ENCODE results near the gene KIAA1614.

KIAA1614 gene

DNA sequence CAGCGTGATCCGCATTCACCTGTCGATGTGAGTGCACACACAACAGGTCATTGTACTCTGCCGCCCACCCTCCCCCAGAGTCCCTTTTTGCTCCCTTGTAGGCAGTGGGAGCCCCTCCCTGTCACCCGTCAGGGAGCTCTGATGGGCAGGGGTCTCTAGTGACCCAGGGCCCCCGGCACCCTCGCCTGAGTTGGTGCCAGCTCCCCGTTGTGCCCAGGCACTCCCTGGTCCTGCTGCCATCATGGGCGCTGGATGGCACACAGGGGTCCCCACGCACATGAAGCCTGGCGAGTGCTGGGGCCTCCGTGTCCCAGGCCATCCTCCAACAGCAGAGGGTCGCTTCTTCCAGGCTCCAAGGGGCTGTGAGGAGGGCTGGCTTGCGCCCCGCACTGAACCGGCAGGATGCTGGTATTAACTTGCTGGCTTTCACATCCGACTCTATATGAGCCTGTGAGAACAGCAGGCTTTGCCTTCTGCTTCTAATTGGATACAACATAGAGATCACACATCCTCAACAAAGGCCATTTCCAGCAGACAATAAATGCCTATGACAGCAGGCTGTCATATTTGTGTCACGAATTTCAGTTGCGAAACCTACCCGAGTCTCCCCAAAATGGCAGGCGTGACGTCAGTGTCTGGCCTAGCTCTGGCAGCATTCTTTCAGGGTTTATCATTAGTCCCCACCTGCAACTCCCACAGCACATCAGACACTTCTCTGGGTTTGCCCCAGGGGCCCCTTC is 35.4 kb downstream of the KIAA1614 start:
- ChIA-PET POLR2A (no interaction called here), CTCF (interaction anchor here (0.9 kb wide), 1 partner anchor 15 kb away, joined by 3 read pairs; no protein-coding TSS in a partner anchor)
- no peak for DNase-seq
- WGBS (ENCODE audit: insufficient coverage): 99% methylated on average over 10 of the region's 22 CpGs
- Histone ChIP-seq H3K4me1 (ENCODE audit: control extremely low read depth in 1 of 4, control insufficient read depth in 4 of 4, insufficient read depth in 4 of 4, low read length in 3 of 4) (no peaks in the 10 kb centered on the region), H3K4me3 (ENCODE audit: control insufficient read depth in 1 of 7, extremely low read depth in 1 of 7, insufficient read depth in 4 of 7, low read depth in 2 of 7, low read length in 6 of 7) (no peak overlapping the region), H3K27ac (ENCODE audit: insufficient read depth in 1 of 2, low read depth in 1 of 2, low read length in 2 of 2, poor library complexity in 1 of 2, severe bottlenecking in 2 of 2) (no peak overlapping the region), H3K36me3 (ENCODE audit: control insufficient read depth in 4 of 4, insufficient read depth in 4 of 4, low read length in 3 of 4) (peaks cover 2 to 27% (median 7%) of the 10 kb centered on the region in 4 experiments), H3K9me3 (ENCODE audit: control extremely low read depth in 1 of 5, control insufficient read depth in 4 of 5, insufficient read depth in 2 of 5, low read depth in 1 of 5, low read length in 4 of 5) (peaks cover 0 to 43% (median 2%) of the 10 kb centered on the region in 5 experiments), H3K27me3 (replicated peaks in 2 of 5; ENCODE audit: control insufficient read depth in 4 of 5, insufficient read depth in 5 of 5, low read length in 4 of 5) (no peaks in the 10 kb centered on the region)

DNA sequence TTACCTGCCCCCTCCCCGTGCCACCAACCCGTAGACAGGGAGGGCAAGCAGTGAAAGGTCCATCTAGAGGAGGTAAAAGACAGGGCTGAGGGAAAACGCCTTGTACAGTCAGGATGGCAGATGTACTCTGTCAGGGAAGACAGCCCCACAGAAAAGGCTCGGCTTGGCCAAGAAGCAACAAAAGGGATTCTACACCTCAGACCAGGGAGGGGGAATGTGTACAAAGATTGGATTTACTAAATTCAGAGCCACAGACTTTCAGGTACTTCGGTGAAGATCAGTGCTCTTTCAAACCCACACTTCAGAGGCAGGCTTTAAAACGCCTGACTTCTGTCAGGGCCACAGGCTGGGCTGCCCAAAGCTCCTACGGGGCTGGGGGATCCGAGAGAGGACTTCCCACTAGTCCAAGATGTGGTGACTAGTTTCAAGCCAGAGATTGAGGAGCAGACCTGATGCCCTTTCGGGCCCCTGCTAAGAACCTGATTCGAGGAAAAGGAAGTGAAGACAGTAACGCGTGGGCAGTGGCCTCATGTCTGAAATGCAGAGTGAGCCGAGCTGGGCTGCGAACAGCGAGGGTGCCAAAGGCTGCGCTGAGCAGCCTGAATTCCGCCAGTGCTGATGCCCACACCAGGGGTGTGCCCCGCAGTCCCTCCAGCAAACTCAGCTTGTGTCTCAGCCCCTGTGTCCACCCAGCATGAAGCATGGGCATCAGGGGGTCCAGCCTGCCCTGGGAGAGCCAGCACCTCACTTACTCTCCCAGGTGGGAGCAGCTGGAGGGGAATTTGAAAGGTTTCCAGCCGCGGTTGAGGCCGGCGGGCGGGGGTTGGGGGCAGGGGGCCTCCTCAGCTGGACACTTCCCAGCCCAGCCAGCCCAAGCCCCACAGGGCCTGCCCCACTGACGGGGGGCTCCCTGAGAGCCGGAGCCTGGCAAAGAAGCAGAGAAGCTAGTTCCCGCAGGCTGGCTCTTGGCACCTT is 36.2 kb downstream of the KIAA1614 start:
- DNase-seq: no peak
- Histone ChIP-seq H3K27me3 (replicated peaks in 2 of 5; ENCODE audit: control insufficient read depth in 4 of 5, insufficient read depth in 5 of 5, low read length in 4 of 5) (no peaks in the 10 kb centered on the region), H3K36me3 (ENCODE audit: control insufficient read depth in 4 of 4, insufficient read depth in 4 of 4, low read length in 3 of 4) (peaks cover 2 to 27% (median 7%) of the 10 kb centered on the region in 4 experiments), H3K9me3 (ENCODE audit: control extremely low read depth in 1 of 5, control insufficient read depth in 4 of 5, insufficient read depth in 2 of 5, low read depth in 1 of 5, low read length in 4 of 5) (peaks cover 0 to 43% (median 2%) of the 10 kb centered on the region in 5 experiments), H3K4me1 (ENCODE audit: control extremely low read depth in 1 of 4, control insufficient read depth in 4 of 4, insufficient read depth in 4 of 4, low read length in 3 of 4) (peaks cover 0 to 8% (median 3%) of the 10 kb centered on the region in 4 experiments), H3K27ac (ENCODE audit: insufficient read depth in 1 of 2, low read depth in 1 of 2, low read length in 2 of 2, poor library complexity in 1 of 2, severe bottlenecking in 2 of 2) (no peak overlapping the region), H3K4me3 (ENCODE audit: control insufficient read depth in 1 of 7, extremely low read depth in 1 of 7, insufficient read depth in 4 of 7, low read depth in 2 of 7, low read length in 6 of 7) (no peak overlapping the region)
- ChIA-PET POLR2A (no interaction called here), CTCF (no interaction called here)
- WGBS (ENCODE audit: insufficient coverage): 91% methylated on average over 23 of the region's 26 CpGs

DNA sequence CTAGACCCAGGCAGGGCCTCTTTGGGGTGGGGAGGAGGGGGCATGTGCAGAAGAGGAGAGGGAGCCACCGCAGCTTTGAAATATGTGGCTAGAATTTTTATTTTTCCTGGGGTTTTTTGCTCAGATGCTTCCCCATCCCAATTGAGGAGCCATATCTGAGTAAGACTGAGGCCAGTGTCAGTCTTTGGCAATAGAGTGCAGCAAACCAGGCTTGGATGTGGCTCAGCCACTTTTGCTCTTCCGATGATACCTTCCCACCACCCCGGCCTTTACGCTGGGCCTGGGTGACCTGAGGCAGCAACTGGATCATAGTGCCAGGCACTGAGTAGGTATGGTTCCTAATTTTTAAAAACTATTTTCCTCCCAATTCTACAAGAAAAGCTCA is 36.9 kb downstream of the KIAA1614 start:
- 100% methylated on average over 4 of the region's 4 CpGs for WGBS (ENCODE audit: insufficient coverage)
- Histone ChIP-seq H3K4me1 (ENCODE audit: control extremely low read depth in 1 of 4, control insufficient read depth in 4 of 4, insufficient read depth in 4 of 4, low read length in 3 of 4) (peaks cover 0 to 14% (median 6%) of the 10 kb centered on the region in 4 experiments), H3K36me3 (ENCODE audit: control insufficient read depth in 4 of 4, insufficient read depth in 4 of 4, low read length in 3 of 4) (peaks cover 2 to 27% (median 7%) of the 10 kb centered on the region in 4 experiments), H3K27me3 (replicated peaks in 2 of 5; ENCODE audit: control insufficient read depth in 4 of 5, insufficient read depth in 5 of 5, low read length in 4 of 5) (no peaks in the 10 kb centered on the region), H3K27ac (ENCODE audit: insufficient read depth in 1 of 2, low read depth in 1 of 2, low read length in 2 of 2, poor library complexity in 1 of 2, severe bottlenecking in 2 of 2) (no peak overlapping the region), H3K4me3 (ENCODE audit: control insufficient read depth in 1 of 7, extremely low read depth in 1 of 7, insufficient read depth in 4 of 7, low read depth in 2 of 7, low read length in 6 of 7) (no peak overlapping the region), H3K9me3 (ENCODE audit: control extremely low read depth in 1 of 5, control insufficient read depth in 4 of 5, insufficient read depth in 2 of 5, low read depth in 1 of 5, low read length in 4 of 5) (peaks cover 0 to 40% (median 2%) of the 10 kb centered on the region in 5 experiments)
- ChIA-PET POLR2A (no interaction called here), CTCF (interaction anchor here (0.6 kb wide), 1 partner anchor 109 kb away, joined by 3 read pairs; no protein-coding TSS in a partner anchor)
- no peak for DNase-seq

DNA sequence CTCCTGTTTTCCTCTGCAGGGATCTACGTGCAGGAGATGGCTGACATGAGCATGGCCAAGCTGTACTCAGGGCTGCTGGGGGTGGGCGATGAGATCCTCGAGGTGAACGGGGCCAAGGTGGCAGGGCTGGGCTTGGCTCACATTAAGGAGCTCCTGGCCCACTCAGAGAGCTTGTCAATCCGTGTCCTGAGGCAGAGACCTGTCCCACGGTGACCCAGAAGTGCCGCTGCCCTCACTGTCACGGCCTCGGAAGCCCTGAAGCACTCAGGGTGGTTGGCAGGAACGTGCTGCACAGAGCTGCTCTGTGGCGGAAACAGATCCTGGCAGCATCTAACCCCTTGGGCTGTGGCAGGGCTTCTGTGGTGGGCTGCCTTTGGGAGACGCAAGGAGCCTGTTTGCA is 37.6 kb downstream of the KIAA1614 start:
- 97% methylated on average over 12 of the region's 12 CpGs for WGBS (ENCODE audit: insufficient coverage)
- POLR2A ChIA-PET: no interaction called here

GRCh38 chr1:180951186-180951745 is 38.6 kb downstream of the KIAA1614 start:
- no peaks in the 10 kb centered on the region for H3K27me3 ChIP-seq (replicated peaks in 2 of 5; ENCODE audit: control insufficient read depth in 4 of 5, insufficient read depth in 5 of 5, low read length in 4 of 5)
- ChIA-PET POLR2A (no interaction called here), CTCF (interaction anchor here (1.0 kb wide), 1 partner anchor 15 kb away, joined by 3 read pairs; no protein-coding TSS in a partner anchor)
- peaks cover 0 to 25% (median 1%) of the 10 kb centered on the region in 5 experiments for H3K9me3 ChIP-seq (ENCODE audit: control extremely low read depth in 1 of 5, control insufficient read depth in 4 of 5, insufficient read depth in 2 of 5, low read depth in 1 of 5, low read length in 4 of 5)
- peaks cover 0 to 15% (median 6%) of the 10 kb centered on the region in 4 experiments for H3K4me1 ChIP-seq (ENCODE audit: control extremely low read depth in 1 of 4, control insufficient read depth in 4 of 4, insufficient read depth in 4 of 4, low read length in 3 of 4)
- 98% methylated on average over 11 of the region's 11 CpGs for WGBS (ENCODE audit: insufficient coverage)
- no peak overlapping the region for H3K27ac ChIP-seq (ENCODE audit: insufficient read depth in 1 of 2, low read depth in 1 of 2, low read length in 2 of 2, poor library complexity in 1 of 2, severe bottlenecking in 2 of 2)
- no peak for DNase-seq
- no peak overlapping the region for H3K4me3 ChIP-seq (ENCODE audit: control insufficient read depth in 1 of 7, extremely low read depth in 1 of 7, insufficient read depth in 4 of 7, low read depth in 2 of 7, low read length in 6 of 7)
- H3K36me3 ChIP-seq (ENCODE audit: control insufficient read depth in 4 of 4, insufficient read depth in 4 of 4, low read length in 3 of 4): peaks cover 2 to 39% (median 5%) of the 10 kb centered on the region in 4 experiments

More for the DNA sequence above, 37.6 kb downstream of the KIAA1614 start:
- H3K4me3 ChIP-seq (ENCODE audit: control insufficient read depth in 1 of 7, extremely low read depth in 1 of 7, insufficient read depth in 4 of 7, low read depth in 2 of 7, low read length in 6 of 7): no peak overlapping the region
- DNase-seq: no peak
- peaks cover 0 to 15% (median 6%) of the 10 kb centered on the region in 4 experiments for H3K4me1 ChIP-seq (ENCODE audit: control extremely low read depth in 1 of 4, control insufficient read depth in 4 of 4, insufficient read depth in 4 of 4, low read length in 3 of 4)
- H3K9me3 ChIP-seq (ENCODE audit: control extremely low read depth in 1 of 5, control insufficient read depth in 4 of 5, insufficient read depth in 2 of 5, low read depth in 1 of 5, low read length in 4 of 5): peaks cover 0 to 33% (median 2%) of the 10 kb centered on the region in 5 experiments
- CTCF ChIA-PET: interaction anchor here (0.6 kb wide), 1 partner anchor 108 kb away, joined by 3 read pairs; no protein-coding TSS in a partner anchor
- H3K36me3 ChIP-seq (ENCODE audit: control insufficient read depth in 4 of 4, insufficient read depth in 4 of 4, low read length in 3 of 4): peaks cover 2 to 33% (median 6%) of the 10 kb centered on the region in 4 experiments
- H3K27me3 ChIP-seq (replicated peaks in 2 of 5; ENCODE audit: control insufficient read depth in 4 of 5, insufficient read depth in 5 of 5, low read length in 4 of 5): no peaks in the 10 kb centered on the region
- H3K27ac ChIP-seq (ENCODE audit: insufficient read depth in 1 of 2, low read depth in 1 of 2, low read length in 2 of 2, poor library complexity in 1 of 2, severe bottlenecking in 2 of 2): no peak overlapping the region

- no peak for DNase-seq
- peaks cover 0 to 18% (median 0%) of the 10 kb centered on the region in 5 experiments for H3K9me3 ChIP-seq (ENCODE audit: control extremely low read depth in 1 of 5, control insufficient read depth in 4 of 5, insufficient read depth in 2 of 5, low read depth in 1 of 5, low read length in 4 of 5)
- H3K4me3 ChIP-seq (ENCODE audit: control insufficient read depth in 1 of 7, extremely low read depth in 1 of 7, insufficient read depth in 4 of 7, low read depth in 2 of 7, low read length in 6 of 7): no peak overlapping the region
- H3K27ac ChIP-seq (ENCODE audit: insufficient read depth in 1 of 2, low read depth in 1 of 2, low read length in 2 of 2, poor library complexity in 1 of 2, severe bottlenecking in 2 of 2): no peak overlapping the region
- ChIA-PET CTCF (interaction anchor here (1.0 kb wide), 1 partner anchor 15 kb away, joined by 3 read pairs; no protein-coding TSS in a partner anchor), POLR2A (no interaction called here)
- H3K4me1 ChIP-seq (ENCODE audit: control extremely low read depth in 1 of 4, control insufficient read depth in 4 of 4, insufficient read depth in 4 of 4, low read length in 3 of 4): peaks cover 0 to 15% (median 6%) of the 10 kb centered on the region in 4 experiments
- H3K36me3 ChIP-seq (ENCODE audit: control insufficient read depth in 4 of 4, insufficient read depth in 4 of 4, low read length in 3 of 4): peaks cover 2 to 36% (median 5%) of the 10 kb centered on the region in 4 experiments
- no peaks in the 10 kb centered on the region for H3K27me3 ChIP-seq (replicated peaks in 2 of 5; ENCODE audit: control insufficient read depth in 4 of 5, insufficient read depth in 5 of 5, low read length in 4 of 5)
- 77% methylated on average over 5 of the region's 5 CpGs for WGBS (ENCODE audit: insufficient coverage)
Measured at GRCh38 chr1:180951836-180952656, 39.3 kb downstream of the KIAA1614 start.

All from common myeloid progenitor, CD34-positive (primary cell).